ENCODE results near the gene PI16. TPM values are rescaled to one million over a fixed set of nuclear protein-coding genes. Genes with fewer than 3 reads are reported as not detected.

The PI16 gene
- total RNA-seq, 1 experiment from 2014 or later: 0.17 TPM

GRCh38 chr6:36924131-36924530 lies 30.4 kb upstream of the PI16 start:
- H3K27ac Mint-ChIP-seq: no peak overlapping the region
- ATAC-seq: no peak
- DNase-seq (ENCODE audit: low spot score): no peak
- no peaks in the 10 kb centered on the region for H3K27me3 Mint-ChIP-seq (ENCODE audit: low read depth)
- H3K36me3 Mint-ChIP-seq: no peaks in the 10 kb centered on the region
- H3K9me3 Mint-ChIP-seq: no peaks in the 10 kb centered on the region
- no peaks in the 10 kb centered on the region for H3K4me1 Mint-ChIP-seq
- no peak overlapping the region for H3K4me3 Mint-ChIP-seq
- POLR2A ChIA-PET: no interaction called here
- CTCF ChIA-PET: interaction anchor here (0.8 to 1.1 kb wide), 3 partner anchors 10 to 94 kb away, joined by 3 to 4 read pairs (median 3); no protein-coding TSS in a partner anchor
- no peak for TF ChIP-seq ZNF219 (CRISPR knock-in tag; IDR thresholded peaks at IDR 0.05; ENCODE audit: borderline replicate concordance)
- no peak for TF ChIP-seq ARID4B (CRISPR knock-in tag; IDR thresholded peaks at IDR 0.05; ENCODE audit: borderline replicate concordance)
- TF ChIP-seq MXD4 (CRISPR knock-in tag; IDR thresholded peaks at IDR 0.05; ENCODE audit: borderline replicate concordance): no peak
- no peak for TF ChIP-seq PRDM15 (CRISPR knock-in tag; IDR thresholded peaks at IDR 0.05)
- no peak for TF ChIP-seq CTCF (IDR thresholded peaks at IDR 0.05)
- no peak for TF ChIP-seq RORB (CRISPR knock-in tag; IDR thresholded peaks at IDR 0.05)
- TF ChIP-seq NR1H2 (CRISPR knock-in tag; IDR thresholded peaks at IDR 0.05): no peak
- TF ChIP-seq HMGA2 (CRISPR knock-in tag; IDR thresholded peaks at IDR 0.05): no peak
- TF ChIP-seq AR (CRISPR knock-in tag; IDR thresholded peaks at IDR 0.05): no peak
- TF ChIP-seq ZSCAN18 (CRISPR knock-in tag; IDR thresholded peaks at IDR 0.05): no peak
- no peak for TF ChIP-seq IRF1 (CRISPR knock-in tag; IDR thresholded peaks at IDR 0.05)
- TF ChIP-seq ZNF121 (CRISPR knock-in tag; IDR thresholded peaks at IDR 0.05): no peak
- TF ChIP-seq ERG (CRISPR knock-in tag; IDR thresholded peaks at IDR 0.05): no peak
- TF ChIP-seq ZNF532 (CRISPR knock-in tag; IDR thresholded peaks at IDR 0.05; ENCODE audit: borderline replicate concordance): no peak
- no peak for TF ChIP-seq MLX (CRISPR knock-in tag; IDR thresholded peaks at IDR 0.05)
- TF ChIP-seq ELF4 (CRISPR knock-in tag; IDR thresholded peaks at IDR 0.05; ENCODE audit: low read depth): no peak
